HCT116 (cell line): Measurements from ENCODE around the gene A1CF. TPM values are rescaled to one million over a fixed set of nuclear protein-coding genes. Genes with fewer than 3 reads are reported as not detected.

Experiments used
- ATAC-seq: fragments of 200-7000 bp; cut with Tn5 transposase; 2 replicates; pipeline ENCODE4 v1.9.1; 2020; ENCODE audit warnings: mild to moderate bottlenecking, moderate library complexity
- BruUV-seq: library from RNA; stranded (reverse); fragments of 400-500 nt; replicated peaks from 2 replicates; lab custom pipeline; 2021; lab: Mats Ljungman, UMichigan
- CTCF ChIA-PET: fragments of 300-600 bp; sonication (Branson Sonifier 250); formaldehyde crosslinking; loops from one replicate; lab custom pipeline; 2021; ENCODE audit warnings: antibody characterized with exemption; lab: Charles Lee
- POLR2A ChIA-PET: fragments of 300-600, 350-600 bp; sonication (Branson Sonifier 250); formaldehyde crosslinking; loops from one replicate; lab custom pipeline; 2021; ENCODE audit warnings: antibody characterized with exemption; lab: Charles Lee
- RAD21 ChIA-PET, 2 experiments: fragments of 300-600 bp; sonication (Branson Sonifier 250); formaldehyde crosslinking; loops; one replicate each; lab custom pipeline; 2023; ENCODE audit warnings: low total read pairs in 2 of 2; ENCODE audit not compliant: uncharacterized antibody in 2 of 2, unreplicated experiment in 2 of 2, low non-redundant PET in 1 of 2; lab: Charles Lee
- DNase-seq: peaks from one replicate; pipeline ENCODE4 v3.0.0-alpha.2; 2010; ENCODE audit warnings: low read depth, low spot score
- H2AFZ ChIP-seq: fragments of 200-600 bp; shearing (Covaris generic), sonication (generic); 2 replicates; pipeline ENCODE4 v1.6.1; 2017; ENCODE audit warnings: low read depth, mixed run types, mixed read lengths, antibody characterized with exemption, low read length; ENCODE audit not compliant: poor library complexity, severe bottlenecking
- H3K27ac ChIP-seq: 2 replicates; pipeline ENCODE4 v1.5.1; 2012; ENCODE audit warnings: low read depth, low read length
- H3K27me3 ChIP-seq: fragments of 200-600 bp; sonication (generic); 2 replicates; pipeline ENCODE4 v1.6.1; 2016; ENCODE audit warnings: mixed run types, low read length, mixed read lengths; ENCODE audit not compliant: insufficient read depth
- H3K36me3 ChIP-seq, 2 experiments: fragments of 200-500 bp in 1 of 2; fragments of 200-600 bp in 1 of 2; sonication (Bioruptor generic) in 1 of 2; sonication (generic) in 1 of 2; 2 replicates each; pipeline versions ENCODE4 v1.5.1 to v1.6.1; 2014 to 2016; ENCODE audit warnings: low read length in 2 of 2, inconsistent platforms in 1 of 2, mixed read lengths in 1 of 2, mixed run types in 1 of 2; ENCODE audit not compliant: insufficient read depth in 2 of 2, control insufficient read depth in 1 of 2
- H3K4me1 ChIP-seq, 2 experiments: fragments of 200-600 bp in 1 of 2; sonication (generic) in 1 of 2; 2 replicates each; pipeline versions ENCODE4 v1.5.1 to v1.6.1; 2012 to 2017; ENCODE audit warnings: low read length in 2 of 2, inconsistent platforms in 1 of 2, mild to moderate bottlenecking in 1 of 2, mixed read lengths in 1 of 2, mixed run types in 1 of 2, moderate library complexity in 1 of 2; ENCODE audit not compliant: insufficient read depth in 2 of 2, control insufficient read depth in 1 of 2
- H3K4me2 ChIP-seq: fragments of 200-600 bp; sonication (generic); 2 replicates; pipeline ENCODE4 v1.6.1; 2017; ENCODE audit warnings: mixed run types, low read length, mixed read lengths
- H3K4me3 ChIP-seq, 2 experiments: fragments of 200-600 bp in 1 of 2; sonication (generic) in 1 of 2; replicated peaks in 1 of 2; 2 replicates each; pipeline ENCODE4 v1.5.1; 2011 to 2016; ENCODE audit warnings: low read length in 2 of 2, control low read depth in 1 of 2, low read depth in 1 of 2, mild to moderate bottlenecking in 1 of 2, mixed read lengths in 1 of 2, mixed run types in 1 of 2
- H3K79me2 ChIP-seq: fragments of 200-600 bp; sonication (generic); 2 replicates; pipeline ENCODE4 v1.6.1; 2017; ENCODE audit warnings: mild to moderate bottlenecking, mixed run types, low read length, moderate library complexity, mixed read lengths; ENCODE audit not compliant: insufficient read depth
- H3K9ac ChIP-seq: fragments of 200-600 bp; sonication (generic); 2 replicates; pipeline ENCODE4 v1.6.1; 2016; ENCODE audit warnings: low read length, mixed read lengths
- H3K9me2 ChIP-seq: fragments of 200-600 bp; sonication (generic), shearing (Covaris generic); 2 replicates; pipeline ENCODE4 v1.6.1; 2017; ENCODE audit warnings: mixed run types, mild to moderate bottlenecking, moderate library complexity; ENCODE audit not compliant: insufficient read depth
- H3K9me3 ChIP-seq, 2 experiments: fragments of 200-500 bp in 1 of 2; fragments of 200-600 bp in 1 of 2; sonication (Bioruptor generic) in 1 of 2; sonication (generic) in 1 of 2; 2 replicates each; pipeline ENCODE4 v1.6.1; 2014 to 2017; ENCODE audit warnings: low read length in 2 of 2, mixed read lengths in 2 of 2, inconsistent platforms in 1 of 2, low read depth in 1 of 2, mild to moderate bottlenecking in 1 of 2, mixed run types in 1 of 2, moderate library complexity in 1 of 2; ENCODE audit not compliant: control insufficient read depth in 1 of 2, insufficient read depth in 1 of 2
- H4K20me1 ChIP-seq: fragments of 200-600 bp; sonication (generic), shearing (Covaris generic); 2 replicates; pipeline ENCODE4 v1.6.1; 2017; ENCODE audit warnings: mixed run types, mild to moderate bottlenecking, moderate library complexity; ENCODE audit not compliant: insufficient read depth
- CEBPB ChIP-seq: IDR thresholded peaks from 2 replicates; pipeline ENCODE4 v1.6.1; 2012; ENCODE audit warnings: low read depth
- CTCF ChIP-seq, 3 experiments: fragments of 200-600 bp in 1 of 3; sonication (generic) in 1 of 3; IDR thresholded peaks in 2 of 3; conservative IDR thresholded peaks in 1 of 3; 2 replicates each; pipeline ENCODE4 v1.5.1; 2012 to 2017; ENCODE audit warnings: low read depth in 2 of 3, low read length in 2 of 3, antibody characterized with exemption in 1 of 3, borderline replicate concordance in 1 of 3, control low read depth in 1 of 3, mild to moderate bottlenecking in 1 of 3, mixed read lengths in 1 of 3, mixed run types in 1 of 3, moderate library complexity in 1 of 3; ENCODE audit not compliant: insufficient read depth in 1 of 3
- EZH2 ChIP-seq: fragments of 200-600 bp; sonication (generic); IDR thresholded peaks from 2 replicates; pipeline ENCODE4 v1.6.1; 2017; ENCODE audit warnings: antibody characterized with exemption, mixed run types
- POLR2A ChIP-seq: IDR thresholded peaks from 2 replicates; pipeline ENCODE4 v1.7.0; 2011; ENCODE audit warnings: borderline replicate concordance; ENCODE audit not compliant: insufficient read depth, insufficient read length; ENCODE audit errors: extremely low read depth
- RAD21 ChIP-seq: IDR thresholded peaks from 2 replicates; pipeline ENCODE4 v1.6.1; 2012; ENCODE audit warnings: low read depth, mild to moderate bottlenecking
- SIN3A ChIP-seq: IDR thresholded peaks from 2 replicates; pipeline ENCODE4 v1.6.1; 2012; ENCODE audit warnings: low read depth
- SP1 ChIP-seq: IDR thresholded peaks from 2 replicates; pipeline ENCODE4 v1.6.1; 2012; ENCODE audit warnings: low read depth
- SRF ChIP-seq: IDR thresholded peaks from 2 replicates; pipeline ENCODE4 v1.6.1; 2012; ENCODE audit warnings: low read depth
- TCF7L2 ChIP-seq: IDR thresholded peaks from 2 replicates; pipeline ENCODE4 v1.7.0; 2011; ENCODE audit warnings: borderline replicate concordance, inconsistent platforms; ENCODE audit not compliant: insufficient read depth, insufficient read length; ENCODE audit errors: extremely low read depth
- YY1 ChIP-seq: IDR thresholded peaks from 2 replicates; pipeline ENCODE4 v1.6.1; 2011; ENCODE audit warnings: low read length, low read depth, moderate library complexity, mild to moderate bottlenecking; ENCODE audit not compliant: insufficient replicate concordance; ENCODE audit errors: extremely low read depth
- intact Hi-C: fragments of 100-400 bp; cut with micrococcal nuclease; formaldehyde crosslinking; loops from 2 replicates; pipeline ENCODE4 v1.10.0; 2022
- total RNA-seq: library from RNA; stranded (reverse); gene quantifications from one replicate; pipeline ENCODE4 v1.2.1, GENCODE V29; 2021; ENCODE audit not compliant: unreplicated experiment

A1CF gene
- total RNA-seq, 1 experiment from 2014 or later, result 0.30 TPM

DNA sequence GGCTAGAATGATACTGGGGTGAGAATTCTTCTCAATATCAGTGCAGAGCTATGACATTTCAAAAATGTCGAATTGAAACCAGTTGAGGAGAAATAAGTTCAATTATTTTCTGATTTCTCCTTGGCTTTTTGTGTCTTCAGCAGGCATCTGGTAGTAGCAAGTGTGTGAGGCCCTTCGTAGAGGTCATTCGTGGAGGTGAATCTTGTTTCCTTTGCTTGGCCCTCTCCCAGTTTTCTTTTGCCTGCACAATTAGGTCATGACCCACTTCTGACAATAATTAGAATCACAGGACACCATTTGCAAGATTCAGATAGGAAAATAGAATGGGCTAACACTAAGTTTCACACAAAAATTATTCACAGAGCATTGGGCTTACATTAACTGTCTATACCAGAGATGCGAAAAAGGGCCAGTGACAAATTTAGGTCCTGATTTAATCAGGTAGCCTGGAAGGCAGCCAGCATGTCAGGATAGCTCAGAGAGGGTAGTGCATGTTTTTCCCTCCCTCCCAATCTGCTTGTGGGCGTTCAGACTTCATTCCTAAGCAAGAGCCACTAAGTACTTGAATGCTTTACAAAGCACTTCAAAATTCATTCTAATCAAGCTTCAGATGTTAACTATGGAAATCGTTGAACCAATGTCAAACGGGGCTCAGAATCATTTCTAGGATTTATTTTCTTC, 24.0 kb upstream of the A1CF start:
- no peaks in the 10 kb centered on the region for H3K4me1 ChIP-seq
- H2AFZ ChIP-seq, result no peak overlapping the region
- H3K9ac ChIP-seq, result no peak overlapping the region
- H4K20me1 ChIP-seq, result no peaks in the 10 kb centered on the region
- DNase-seq (no peak), ATAC-seq (no peak)
- POLR2A ChIA-PET, result no interaction called here
- no peaks in the 10 kb centered on the region for H3K9me3 ChIP-seq
- H3K27ac ChIP-seq, result no peak overlapping the region
- H3K9me2 ChIP-seq, result no peaks in the 10 kb centered on the region
- H3K36me3 ChIP-seq, result no peaks in the 10 kb centered on the region
- no peak overlapping the region for H3K4me3 ChIP-seq
- RAD21 ChIA-PET, result no interaction called here
- no peaks in the 10 kb centered on the region for H3K27me3 ChIP-seq
- intact Hi-C loops, result no loop called here
- CTCF ChIA-PET, result no interaction called here
- H3K79me2 ChIP-seq, result no peaks in the 10 kb centered on the region
- no peak overlapping the region for H3K4me2 ChIP-seq
- BruUV-seq, result no TSS peak
- TF ChIP-seq SIN3A (no peak), CTCF (IDR thresholded peaks at IDR 0.05 in 2 of 3, conservative IDR thresholded peaks at IDR 0.05 in 1 of 3; ENCODE audit: borderline replicate concordance in 1 of 3, insufficient read depth in 1 of 3, low read depth in 2 of 3, low read length in 2 of 3) (no peak), RAD21 (no peak)

- Histone ChIP-seq H3K9ac (no peak overlapping the region), H3K79me2 (no peaks in the 10 kb centered on the region), H2AFZ (no peak overlapping the region), H4K20me1 (no peaks in the 10 kb centered on the region), H3K27ac (no peak overlapping the region), H3K4me2 (no peak overlapping the region), H3K36me3 (no peaks in the 10 kb centered on the region), H3K4me3 (no peak overlapping the region), H3K27me3 (no peaks in the 10 kb centered on the region), H3K9me3 (no peaks in the 10 kb centered on the region), H3K9me2 (no peaks in the 10 kb centered on the region), H3K4me1 (no peaks in the 10 kb centered on the region)
- ATAC-seq, result no peak
- ChIA-PET POLR2A (no interaction called here), CTCF (no interaction called here), RAD21 (no interaction called here)
- TF ChIP-seq POLR2A (no peak), TCF7L2 (no peak), SRF (no peak), CEBPB (no peak), SP1 (no peak), RAD21 (no peak), CTCF (IDR thresholded peaks at IDR 0.05 in 2 of 3, conservative IDR thresholded peaks at IDR 0.05 in 1 of 3; ENCODE audit: borderline replicate concordance in 1 of 3, insufficient read depth in 1 of 3, low read depth in 2 of 3, low read length in 2 of 3) (no peak), YY1 (no peak), EZH2 (no peak), SIN3A (no peak)
- DNase-seq, result no peak
- no TSS peak for BruUV-seq
- intact Hi-C loops, result no loop called here
Measured at GRCh38 chr10:50908366-50908765, 22.9 kb upstream of the A1CF start.
